HepG2 (cell line): ENCODE measurements around the gene DEPDC5. TPM values are rescaled to one million over a fixed set of nuclear protein-coding genes. Genes with fewer than 3 reads are reported as not detected.

ENCODE experiments used
- ARHGAP35 ChIP-seq: sonication (generic); formaldehyde crosslinking; IDR thresholded peaks from 2 replicates; pipeline ENCODE4 v1.9.0; 2022; ENCODE audit warnings: mild to moderate bottlenecking, inconsistent platforms, moderate library complexity, missing genetic modification reagents, borderline replicate concordance
- BRCA1 ChIP-seq: sonication (generic); formaldehyde crosslinking; IDR thresholded peaks from 2 replicates; pipeline ENCODE4 v1.4.0; 2020; ENCODE audit warnings: missing genetic modification reagents
- CEBPB ChIP-seq: IDR thresholded peaks from 2 replicates; pipeline ENCODE4 v1.6.1; 2011; ENCODE audit warnings: low read depth, low read length, improper control_type of control experiment, borderline replicate concordance
- HES4 ChIP-seq: sonication (generic); formaldehyde crosslinking; IDR thresholded peaks from 2 replicates; pipeline ENCODE4 v1.9.0; 2021; ENCODE audit warnings: mild to moderate bottlenecking, missing genetic modification reagents, borderline replicate concordance
- IKZF1 ChIP-seq: fragments of 450-650 bp; IDR thresholded peaks from 2 replicates; pipeline ENCODE4 v1.7.1; 2016
- KAT7 ChIP-seq: IDR thresholded peaks from 2 replicates; pipeline ENCODE4 v1.6.1; 2018; ENCODE audit warnings: borderline replicate concordance, missing compliant biosample characterization
- NKX3-1 ChIP-seq: sonication (generic); formaldehyde crosslinking; IDR thresholded peaks from 2 replicates; pipeline ENCODE4 v1.5.0; 2020; ENCODE audit warnings: missing genetic modification reagents
- PRDM4 ChIP-seq: sonication (generic); formaldehyde crosslinking; IDR thresholded peaks from 2 replicates; pipeline ENCODE4 v1.9.0; 2021; ENCODE audit warnings: missing genetic modification reagents, borderline replicate concordance
- RBM22 ChIP-seq: fragments of 200-400 bp; formaldehyde crosslinking; optimal IDR thresholded peaks from 2 replicates; pipeline ENCODE3; 2017; ENCODE audit warnings: mild to moderate bottlenecking, low read length, moderate library complexity
- STAT6 ChIP-seq: sonication (generic); formaldehyde crosslinking; IDR thresholded peaks from 2 replicates; pipeline ENCODE4 v1.4.0; 2020; ENCODE audit warnings: missing genetic modification reagents, mild to moderate bottlenecking, borderline replicate concordance
- ZBTB14 ChIP-seq: sonication (generic); formaldehyde crosslinking; IDR thresholded peaks from 2 replicates; pipeline ENCODE4 v1.4.0; 2020; ENCODE audit warnings: missing genetic modification reagents
- ZFP90 ChIP-seq: sonication (generic); formaldehyde crosslinking; IDR thresholded peaks from 2 replicates; pipeline ENCODE4 v1.8.0; 2022; ENCODE audit warnings: missing genetic modification reagents, mild to moderate bottlenecking, inconsistent platforms, borderline replicate concordance
- ZNF18 ChIP-seq: sonication (generic); formaldehyde crosslinking; IDR thresholded peaks from 2 replicates; pipeline ENCODE4 v1.8.0; 2022; ENCODE audit warnings: mild to moderate bottlenecking, missing genetic modification reagents; ENCODE audit not compliant: insufficient replicate concordance
- ZNF335 ChIP-seq: sonication (generic); formaldehyde crosslinking; IDR thresholded peaks from 2 replicates; pipeline ENCODE4 v1.4.0; 2020; ENCODE audit warnings: missing genetic modification reagents
- ZNF367 ChIP-seq: sonication (generic); formaldehyde crosslinking; IDR thresholded peaks from 2 replicates; pipeline ENCODE4 v1.4.0; 2020; ENCODE audit warnings: missing genetic modification reagents, borderline replicate concordance
- ZNF816 ChIP-seq: sonication (generic); formaldehyde crosslinking; IDR thresholded peaks from 2 replicates; pipeline ENCODE4 v1.8.0; 2022; ENCODE audit warnings: missing genetic modification reagents, mild to moderate bottlenecking, borderline replicate concordance
- polyA plus RNA-seq, 8 experiments: library from polyadenylated mRNA; depleted of rRNA in 3 of 8; stranded (reverse) in 7 of 8; unstranded in 1 of 8; fragments of >200 nt; fragmentation: Illumina TruSeq in 4 of 8; extraction: Trizol in 4 of 8; gene quantifications; 2 replicates each; pipeline versions ENCODE4 v1.2.1 to v1.2.3, GENCODE V29; 2011 to 2016; ENCODE audit warnings: low read depth in 4 of 8, missing spikeins in 1 of 8, mixed read lengths in 1 of 8; ENCODE audit not compliant: insufficient read depth in 1 of 8
- total RNA-seq, 5 experiments: library from RNA; depleted of rRNA; stranded (reverse); fragments of >200 nt; fragmentation: Illumina TruSeq; extraction: Trizol; gene quantifications; 2 replicates each; pipeline ENCODE4 v1.2.3, GENCODE V29; 2016; ENCODE audit warnings: low read depth in 1 of 5
- TF ChIP-seq, protein P1 (sequence below): sonication (generic); formaldehyde crosslinking; IDR thresholded peaks from 2 replicates; pipeline ENCODE4 v1.4.0; 2020; ENCODE audit warnings: missing genetic modification reagents
- TF ChIP-seq, protein P2 (sequence below): sonication (generic); formaldehyde crosslinking; IDR thresholded peaks from 2 replicates; pipeline ENCODE4 v1.5.0; 2020; ENCODE audit warnings: missing genetic modification reagents, mild to moderate bottlenecking, borderline replicate concordance

DEPDC5 gene
- total and polyA plus RNA-seq, 2 of the 13 experiments (the other 11 are each of a cell fraction or from before 2014, with no cell fraction given), result 9.8 to 12.4 TPM

- TF ChIP-seq ZNF816 (0 out of 2 replicates have a peak, but pooled peaks have one; percentile 65), CEBPB (no peak), ZNF367 (CRISPR knock-in tag) (no peak), HES4 (CRISPR knock-in tag) (no peak), PRDM4 (no peak), NKX3-1 (CRISPR knock-in tag) (peak; percentile 69; the same call in 1 of the 2 replicates), STAT6 (CRISPR knock-in tag) (no peak; the same call in 1 of the 2 replicates), ARHGAP35 (CRISPR knock-in tag) (no peak), ZNF335 (CRISPR knock-in tag) (0 out of 2 replicates have a peak, but pooled peaks have one; percentile 33), BRCA1 (no peak), IKZF1 (no peak), ZFP90 (CRISPR knock-in tag) (no peak; the same call in 1 of the 2 replicates), ZNF18 (CRISPR knock-in tag) (no peak), ZBTB14 (no peak), KAT7 (CRISPR knock-in tag) (no peak; the same call in 1 of the 2 replicates), RBM22 (peak; percentile 41)
- TF ChIP-seq, protein P1, sequence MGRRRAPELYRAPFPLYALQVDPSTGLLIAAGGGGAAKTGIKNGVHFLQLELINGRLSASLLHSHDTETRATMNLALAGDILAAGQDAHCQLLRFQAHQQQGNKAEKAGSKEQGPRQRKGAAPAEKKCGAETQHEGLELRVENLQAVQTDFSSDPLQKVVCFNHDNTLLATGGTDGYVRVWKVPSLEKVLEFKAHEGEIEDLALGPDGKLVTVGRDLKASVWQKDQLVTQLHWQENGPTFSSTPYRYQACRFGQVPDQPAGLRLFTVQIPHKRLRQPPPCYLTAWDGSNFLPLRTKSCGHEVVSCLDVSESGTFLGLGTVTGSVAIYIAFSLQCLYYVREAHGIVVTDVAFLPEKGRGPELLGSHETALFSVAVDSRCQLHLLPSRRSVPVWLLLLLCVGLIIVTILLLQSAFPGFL, result no peak
- TF ChIP-seq, protein P2, sequence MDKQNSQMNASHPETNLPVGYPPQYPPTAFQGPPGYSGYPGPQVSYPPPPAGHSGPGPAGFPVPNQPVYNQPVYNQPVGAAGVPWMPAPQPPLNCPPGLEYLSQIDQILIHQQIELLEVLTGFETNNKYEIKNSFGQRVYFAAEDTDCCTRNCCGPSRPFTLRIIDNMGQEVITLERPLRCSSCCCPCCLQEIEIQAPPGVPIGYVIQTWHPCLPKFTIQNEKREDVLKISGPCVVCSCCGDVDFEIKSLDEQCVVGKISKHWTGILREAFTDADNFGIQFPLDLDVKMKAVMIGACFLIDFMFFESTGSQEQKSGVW (CRISPR knock-in tag), result no peak
Observed at GRCh38 chr22:31753634-31754501, at the start of gene DEPDC5 (continued).
